Measurements from ENCODE around the gene SLC9A7. TPM values are rescaled to one million over a fixed set of nuclear protein-coding genes. Genes with fewer than 3 reads are reported as not detected.

The SLC9A7 gene
- total RNA-seq, 1 experiment from 2014 or later = 74.3 TPM

DNA sequence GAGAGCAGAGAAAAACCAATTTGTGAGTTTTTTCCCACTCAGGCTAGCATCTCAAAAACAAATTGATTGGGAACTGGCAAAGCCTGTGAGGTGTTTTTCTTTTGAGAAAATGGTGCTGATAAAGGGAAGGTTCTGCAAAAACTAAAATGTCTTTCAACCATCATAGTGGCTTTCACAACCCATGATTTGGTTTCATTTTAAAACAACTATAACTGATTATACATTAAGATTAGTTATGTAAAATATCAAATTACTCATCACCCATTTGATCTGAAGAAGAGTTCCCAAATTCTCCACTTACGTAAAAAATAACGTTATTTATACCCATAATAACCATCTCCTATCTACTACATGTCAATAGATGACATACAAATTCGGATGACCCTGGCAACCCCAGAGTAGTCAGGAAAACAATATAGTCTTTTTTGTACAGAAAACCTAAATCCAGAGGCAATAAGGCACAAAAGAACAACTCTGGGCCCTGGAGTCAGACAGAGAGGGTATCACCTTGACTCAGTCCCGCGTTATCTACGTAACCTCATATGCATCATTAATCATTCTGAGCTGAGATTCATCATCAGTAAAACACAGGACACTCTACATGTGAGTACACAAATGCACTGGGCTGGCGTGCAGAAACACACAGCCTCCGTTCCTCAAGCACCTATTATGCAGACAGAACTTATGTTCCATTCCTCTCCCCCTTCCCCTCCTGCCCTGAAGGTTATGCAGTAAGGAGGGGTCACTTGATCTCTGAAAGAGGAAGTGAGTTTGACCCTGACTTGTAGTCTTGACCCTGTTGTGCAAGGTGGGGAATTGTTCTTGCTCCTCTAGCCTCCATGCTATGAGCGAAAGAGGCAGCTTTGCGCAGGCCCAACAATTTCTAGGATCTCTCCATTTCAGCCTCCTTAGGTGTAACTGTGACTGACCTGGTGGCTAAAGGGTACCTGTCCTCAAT is 82.2 kb downstream of the SLC9A7 start:
- peaks cover 8% of the 10 kb centered on the region; the same call in 1 of the 2 replicates for H3K79me2 ChIP-seq (ENCODE audit: low read length)
- H3K4me1 ChIP-seq (ENCODE audit: insufficient read depth, low read length) = no peaks in the 10 kb centered on the region
- H3K4me2 ChIP-seq (ENCODE audit: low read length) = no peak overlapping the region
- no peaks in the 10 kb centered on the region for H3K27me3 ChIP-seq (ENCODE audit: low read length)
- no peak for TF ChIP-seq EZH2phosphoT487 (IDR thresholded peaks at IDR 0.05; ENCODE audit: borderline replicate concordance, low read length)
- TF ChIP-seq, protein P1, sequence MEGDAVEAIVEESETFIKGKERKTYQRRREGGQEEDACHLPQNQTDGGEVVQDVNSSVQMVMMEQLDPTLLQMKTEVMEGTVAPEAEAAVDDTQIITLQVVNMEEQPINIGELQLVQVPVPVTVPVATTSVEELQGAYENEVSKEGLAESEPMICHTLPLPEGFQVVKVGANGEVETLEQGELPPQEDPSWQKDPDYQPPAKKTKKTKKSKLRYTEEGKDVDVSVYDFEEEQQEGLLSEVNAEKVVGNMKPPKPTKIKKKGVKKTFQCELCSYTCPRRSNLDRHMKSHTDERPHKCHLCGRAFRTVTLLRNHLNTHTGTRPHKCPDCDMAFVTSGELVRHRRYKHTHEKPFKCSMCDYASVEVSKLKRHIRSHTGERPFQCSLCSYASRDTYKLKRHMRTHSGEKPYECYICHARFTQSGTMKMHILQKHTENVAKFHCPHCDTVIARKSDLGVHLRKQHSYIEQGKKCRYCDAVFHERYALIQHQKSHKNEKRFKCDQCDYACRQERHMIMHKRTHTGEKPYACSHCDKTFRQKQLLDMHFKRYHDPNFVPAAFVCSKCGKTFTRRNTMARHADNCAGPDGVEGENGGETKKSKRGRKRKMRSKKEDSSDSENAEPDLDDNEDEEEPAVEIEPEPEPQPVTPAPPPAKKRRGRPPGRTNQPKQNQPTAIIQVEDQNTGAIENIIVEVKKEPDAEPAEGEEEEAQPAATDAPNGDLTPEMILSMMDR (conservative IDR thresholded peaks at IDR 0.05; ENCODE audit: low read depth, low read length) = no peak
- no peak for TF ChIP-seq EZH2 (IDR thresholded peaks at IDR 0.05; ENCODE audit: low read length, unreplicated experiment)
- peaks cover 27% of the 10 kb centered on the region for H3K36me3 ChIP-seq (ENCODE audit: low read depth, low read length)
- H3K27ac ChIP-seq (ENCODE audit: low read length) = no peak overlapping the region
- no peak overlapping the region for H3K9ac ChIP-seq (ENCODE audit: low read length)
- DNase-seq (no peak), ATAC-seq (no peak)
- ChIA-PET CTCF (no interaction called here), POLR2A (ENCODE audit: unreplicated experiment) (no interaction called here)
- no peaks in the 10 kb centered on the region for H3K9me2 ChIP-seq (replicated peaks; ENCODE audit: low read length)
- H3F3A ChIP-seq (ENCODE audit: low read length, unreplicated experiment) = no peaks in the 10 kb centered on the region
- H3K9me3 ChIP-seq (ENCODE audit: low read length) = no peaks in the 10 kb centered on the region
- intact Hi-C loops (cut with micrococcal nuclease) = no loop called here
- BruUV-seq (replicated peaks) = no TSS peak
- H4K20me1 ChIP-seq (ENCODE audit: low read length) = no peaks in the 10 kb centered on the region
- no peak overlapping the region for H2AFZ ChIP-seq (ENCODE audit: low read length)
- H3K4me3 ChIP-seq (ENCODE audit: low read length) = no peak overlapping the region

- ChIA-PET CTCF (no interaction called here), POLR2A (ENCODE audit: unreplicated experiment) (no interaction called here)
- Histone ChIP-seq H3K79me2 (ENCODE audit: low read length) (no peaks in the 10 kb centered on the region), H3K4me1 (ENCODE audit: insufficient read depth, low read length) (no peaks in the 10 kb centered on the region), H3K4me2 (ENCODE audit: low read length) (no peak overlapping the region), H3K27ac (ENCODE audit: low read length) (no peak overlapping the region), H2AFZ (ENCODE audit: low read length) (no peak overlapping the region), H3K4me3 (ENCODE audit: low read length) (no peak overlapping the region), H3K9me3 (ENCODE audit: low read length) (no peaks in the 10 kb centered on the region), H3K27me3 (ENCODE audit: low read length) (no peaks in the 10 kb centered on the region), H3K36me3 (ENCODE audit: low read depth, low read length) (peaks cover 18% of the 10 kb centered on the region), H3F3A (ENCODE audit: low read length, unreplicated experiment) (no peaks in the 10 kb centered on the region), H3K9me2 (replicated peaks; ENCODE audit: low read length) (no peaks in the 10 kb centered on the region), H3K9ac (ENCODE audit: low read length) (no peak overlapping the region), H4K20me1 (ENCODE audit: low read length) (no peaks in the 10 kb centered on the region)
- TF ChIP-seq, protein P1 (conservative IDR thresholded peaks at IDR 0.05; ENCODE audit: low read depth, low read length) = no peak
- TF ChIP-seq EZH2phosphoT487 (IDR thresholded peaks at IDR 0.05; ENCODE audit: borderline replicate concordance, low read length) (no peak), EZH2 (IDR thresholded peaks at IDR 0.05; ENCODE audit: low read length, unreplicated experiment) (no peak)
- no TSS peak for BruUV-seq (replicated peaks)
- no peak for DNase-seq
- intact Hi-C loops (cut with micrococcal nuclease) = no loop called here
- ATAC-seq = no peak
Observed at GRCh38 chrX:46673620-46674359, 85.1 kb downstream of the SLC9A7 start.

All from PC-3 (cell line).